GM18870 (cell line): ENCODE measurements around the gene SKAP1.

Experiments
- ATAC-seq: cut with Tn5 transposase; IDR thresholded peaks from one replicate; pipeline ENCODE4 v1.9.1; 2021; ENCODE audit warnings: moderate library complexity; ENCODE audit not compliant: unreplicated experiment

SKAP1 gene

GRCh38 chr17:48153691-48154358 is 276.2 kb downstream of the SKAP1 start:
- ATAC-seq, result no peak

- no peak for ATAC-seq
Measured at GRCh38 chr17:48152289-48152688, 277.7 kb downstream of the SKAP1 start.

- no peak for ATAC-seq
Measured at GRCh38 chr17:48151220-48151619, 278.8 kb downstream of the SKAP1 start.

GRCh38 chr17:48150597-48151001 is 279.4 kb downstream of the SKAP1 start:
- no peak for ATAC-seq

GRCh38 chr17:48149787-48150463 is 280.1 kb downstream of the SKAP1 start:
- ATAC-seq, result no peak

GRCh38 chr17:48148854-48149786 is 280.9 kb downstream of the SKAP1 start:
- no peak for ATAC-seq

- ATAC-seq, result no peak
Measured at GRCh38 chr17:48148029-48148770, 281.8 kb downstream of the SKAP1 start.

GRCh38 chr17:48144976-48145798 is 284.8 kb downstream of the SKAP1 start:
- ATAC-seq, result no peak

GRCh38 chr17:48144231-48144630 is 285.8 kb downstream of the SKAP1 start:
- no peak for ATAC-seq

- no peak for ATAC-seq
Measured at GRCh38 chr17:48143629-48144028, 286.4 kb downstream of the SKAP1 start.

GRCh38 chr17:48139944-48140343 is 290.1 kb downstream of the SKAP1 start:
- no peak for ATAC-seq

GRCh38 chr17:48137656-48138055 is 292.4 kb downstream of the SKAP1 start:
- no peak for ATAC-seq

- ATAC-seq, result no peak
Measured at GRCh38 chr17:48134912-48135480, 295.0 kb downstream of the SKAP1 start.

- no peak for ATAC-seq
Measured at GRCh38 chr17:48132385-48132784, 297.6 kb downstream of the SKAP1 start.

GRCh38 chr17:48131216-48131824 is 298.7 kb downstream of the SKAP1 start:
- no peak for ATAC-seq

GRCh38 chr17:48129981-48130380 is 300.0 kb downstream of the SKAP1 start:
- no peak for ATAC-seq

- no peak for ATAC-seq
Measured at GRCh38 chr17:48128400-48128799, 301.6 kb downstream of the SKAP1 start.

- no peak for ATAC-seq
Measured at GRCh38 chr17:48127371-48128051, 302.5 kb downstream of the SKAP1 start.

GRCh38 chr17:48126532-48126850 is 303.5 kb downstream of the SKAP1 start:
- ATAC-seq, result no peak
